GM19468 (cell line): ENCODE data around the gene SF3A2.
"Not testable (repeated sequence)": the region's sequence is repeated elsewhere in the genome, so short reads cannot be mapped to it uniquely, and the experiment has no call there.

Experiments
- ATAC-seq: cut with Tn5 transposase; IDR thresholded peaks from one replicate; pipeline ENCODE4 v1.9.1; 2021; ENCODE audit warnings: mild to moderate bottlenecking, moderate library complexity, moderate number of reproducible peaks; ENCODE audit not compliant: unreplicated experiment; ENCODE audit errors: extremely low read depth

The SF3A2 gene, protein sequence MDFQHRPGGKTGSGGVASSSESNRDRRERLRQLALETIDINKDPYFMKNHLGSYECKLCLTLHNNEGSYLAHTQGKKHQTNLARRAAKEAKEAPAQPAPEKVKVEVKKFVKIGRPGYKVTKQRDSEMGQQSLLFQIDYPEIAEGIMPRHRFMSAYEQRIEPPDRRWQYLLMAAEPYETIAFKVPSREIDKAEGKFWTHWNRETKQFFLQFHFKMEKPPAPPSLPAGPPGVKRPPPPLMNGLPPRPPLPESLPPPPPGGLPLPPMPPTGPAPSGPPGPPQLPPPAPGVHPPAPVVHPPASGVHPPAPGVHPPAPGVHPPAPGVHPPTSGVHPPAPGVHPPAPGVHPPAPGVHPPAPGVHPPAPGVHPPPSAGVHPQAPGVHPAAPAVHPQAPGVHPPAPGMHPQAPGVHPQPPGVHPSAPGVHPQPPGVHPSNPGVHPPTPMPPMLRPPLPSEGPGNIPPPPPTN

DNA sequence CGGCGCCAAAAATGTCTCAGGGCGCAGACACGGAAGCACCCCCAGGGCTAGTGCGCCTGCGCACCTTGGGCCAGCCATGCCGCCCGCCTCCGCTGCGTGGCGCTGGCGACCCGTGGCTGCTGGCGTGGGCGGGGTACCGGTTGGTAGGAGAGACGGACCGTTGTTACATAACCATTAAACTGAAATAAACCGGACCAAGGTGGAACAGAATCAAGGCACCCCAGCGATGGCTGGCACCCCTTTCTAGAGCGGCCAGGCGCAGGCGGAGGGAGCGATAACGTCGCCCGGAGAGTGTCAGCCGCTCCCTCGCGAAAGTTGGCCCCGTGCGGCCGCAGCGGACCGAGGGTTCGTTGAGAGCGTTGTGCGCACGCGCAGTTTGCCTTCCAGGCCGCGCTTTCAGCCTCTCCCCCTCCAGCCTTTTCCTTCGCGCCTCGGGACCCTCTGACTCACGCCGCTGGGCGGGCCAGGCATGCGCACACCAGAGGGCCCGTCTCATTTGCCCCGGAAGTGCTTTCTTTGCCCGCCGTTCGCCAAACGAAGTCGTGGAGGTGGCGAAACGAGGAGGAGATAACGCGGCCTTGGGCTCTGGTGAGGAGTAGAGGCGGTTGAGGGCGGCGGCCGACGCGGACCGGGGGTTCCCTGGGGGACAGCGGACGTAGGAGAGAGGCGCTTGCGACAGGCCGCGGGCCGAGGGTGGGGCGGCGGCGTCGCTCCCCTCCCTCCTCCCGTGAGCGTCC lies at the start of gene SF3A2, which contains the start of gene PLEKHJ1:
Gene SF3A2, plus strand, starts transcription at position 511 of the 737 bp plus-strand sequence. CDS start 6,595 bp downstream, outside the sequence.
Gene PLEKHJ1, minus strand, starts transcription at position 16 of the 737 bp plus-strand sequence. CDS start 81 bp downstream, outside the sequence.
- peak; percentile 50 for ATAC-seq

DNA sequence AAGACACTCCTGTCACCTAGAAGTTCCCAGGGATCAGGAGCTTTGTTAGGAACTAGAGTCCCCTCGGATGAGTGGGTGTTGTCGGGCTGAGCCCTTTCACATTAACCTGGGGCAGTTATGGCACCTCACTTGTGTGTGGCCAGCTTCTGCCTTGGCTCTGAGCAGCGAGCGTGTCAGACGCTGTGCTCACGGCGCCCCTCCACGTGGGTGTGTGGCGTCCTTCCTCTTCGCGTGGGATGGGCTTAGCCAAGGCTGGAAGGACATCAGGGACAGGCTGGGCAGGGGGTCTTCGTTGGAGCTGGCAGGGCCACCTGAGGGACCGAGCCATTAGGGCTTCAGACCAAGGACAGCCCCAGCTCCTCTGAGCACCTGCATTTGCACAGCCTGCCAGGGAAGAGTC lies 49.5 kb upstream of the SF3A2 start:
- ATAC-seq = no peak

DNA sequence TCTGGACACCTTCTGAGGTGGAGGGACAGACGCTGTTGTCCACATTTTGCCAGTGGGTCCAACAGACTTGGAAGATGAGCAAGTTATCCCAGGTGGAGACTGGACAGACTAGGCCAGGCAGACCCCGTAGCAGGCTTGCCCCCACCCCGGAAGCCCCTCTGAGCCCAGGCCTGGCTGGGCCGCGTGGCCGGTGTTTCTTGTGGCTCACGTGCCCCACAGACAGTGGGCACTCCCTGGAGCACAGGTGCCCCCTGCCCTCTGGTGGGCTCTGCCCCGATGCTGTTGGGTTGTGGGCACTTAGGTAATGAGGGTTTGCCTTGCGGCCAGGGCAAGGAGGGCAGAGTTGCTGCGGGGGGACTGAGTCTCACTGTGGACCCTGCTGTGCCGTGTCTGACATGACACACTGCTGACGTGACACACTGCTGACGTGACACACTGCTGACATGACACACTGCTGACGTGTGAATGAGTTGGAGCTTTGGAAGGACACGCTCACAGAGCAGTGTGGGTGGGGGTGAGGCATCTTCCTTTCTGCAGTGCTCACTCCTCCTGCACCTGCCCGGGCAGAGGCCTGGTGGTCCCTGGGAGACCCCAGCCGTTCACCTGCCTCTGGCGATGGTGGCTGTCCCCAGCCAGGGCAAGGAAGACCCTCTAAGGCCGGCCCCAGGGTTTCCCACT lies 47.8 kb upstream of the SF3A2 start:
- ATAC-seq = no peak

DNA sequence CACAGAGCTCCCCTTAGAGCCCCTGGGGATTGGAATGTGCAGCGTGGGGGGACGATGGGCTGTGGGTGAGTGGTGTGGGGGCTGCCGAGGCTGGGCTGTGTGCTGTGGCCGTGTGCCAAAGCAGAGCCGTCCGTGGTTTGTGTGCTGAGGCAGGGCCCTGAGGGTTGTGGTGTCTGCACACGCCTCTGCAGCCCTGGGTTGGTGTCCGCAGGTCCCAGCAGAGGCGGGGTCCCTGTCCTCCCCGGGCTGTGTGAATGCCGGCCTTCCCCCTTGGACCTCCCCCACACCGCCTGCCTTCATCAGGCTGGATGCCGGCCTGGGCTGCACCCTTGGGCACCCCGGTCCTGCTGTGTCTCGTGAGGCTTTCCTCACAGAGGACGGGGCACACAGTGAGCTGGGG lies 46.7 kb upstream of the SF3A2 start:
- no peak for ATAC-seq

DNA sequence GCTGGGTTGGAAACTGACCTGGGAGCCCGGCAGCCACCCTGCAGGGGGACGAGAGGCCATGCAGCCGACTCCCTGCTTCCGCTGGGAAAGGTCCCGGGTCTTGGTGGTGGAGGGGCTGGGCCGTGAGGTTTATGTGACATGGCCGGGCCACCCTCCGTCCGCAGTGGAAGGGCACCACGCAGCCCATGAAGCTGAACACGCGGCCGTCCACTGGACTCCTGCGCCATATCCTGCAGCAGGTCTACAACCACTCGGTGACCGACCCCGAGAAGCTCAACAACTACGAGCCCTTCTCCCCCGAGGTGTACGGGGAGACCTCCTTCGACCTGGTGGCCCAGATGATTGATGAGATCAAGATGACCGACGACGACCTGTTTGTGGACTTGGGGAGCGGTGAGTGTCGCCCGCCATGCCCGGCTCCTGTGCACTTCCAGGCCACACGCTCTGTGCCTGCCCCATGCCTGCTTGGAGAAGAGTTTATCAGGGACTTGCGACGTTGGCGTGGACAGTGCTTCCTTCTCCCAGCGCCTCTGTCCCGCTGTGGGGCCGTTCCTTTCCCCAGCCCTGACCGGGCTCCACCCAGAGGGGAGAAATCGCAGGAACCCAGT lies 45.7 kb upstream of the SF3A2 start:
- ATAC-seq = no peak

DNA sequence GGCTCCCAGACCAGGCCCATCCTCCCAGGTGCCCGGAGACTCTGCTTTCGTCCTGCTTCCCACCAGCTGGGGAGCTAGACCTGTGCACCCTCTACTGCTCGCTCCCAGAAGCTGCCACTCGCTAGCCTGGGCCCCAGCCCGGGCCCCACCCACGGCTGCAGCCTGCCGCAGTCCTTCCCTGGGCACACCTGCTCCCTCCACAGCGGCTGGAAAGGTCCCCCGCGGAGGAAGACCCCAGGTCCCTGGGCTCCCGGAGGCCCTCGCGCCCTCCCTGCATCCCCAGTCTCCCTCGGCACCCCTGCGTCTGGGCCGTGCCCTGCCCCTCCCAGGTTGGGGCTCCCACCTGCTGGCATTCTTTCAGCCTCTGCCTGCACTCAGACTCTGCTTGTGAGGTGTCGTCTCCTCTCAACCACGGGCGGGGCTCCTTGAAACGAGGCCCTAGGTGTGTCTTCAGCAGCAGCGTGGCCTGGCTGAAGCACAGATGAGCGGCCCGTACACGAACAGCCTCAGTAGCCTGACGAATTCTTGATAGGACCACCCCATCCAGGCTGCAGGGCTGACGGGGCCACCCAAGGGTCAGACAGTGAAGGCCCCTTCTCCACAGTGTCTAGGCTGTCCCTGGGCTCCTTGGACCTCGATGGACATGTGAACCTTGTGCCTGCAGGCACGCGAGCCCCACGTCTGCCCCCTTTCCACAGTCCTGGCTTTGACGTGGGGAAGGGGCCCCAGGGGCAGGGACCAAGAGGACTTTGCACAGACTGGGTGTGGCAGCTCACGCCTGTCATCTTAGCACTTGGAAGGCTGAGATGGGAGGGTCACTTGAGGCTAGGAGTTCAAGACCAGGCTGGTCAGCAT lies 44.9 kb upstream of the SF3A2 start:
- ATAC-seq = no peak

DNA sequence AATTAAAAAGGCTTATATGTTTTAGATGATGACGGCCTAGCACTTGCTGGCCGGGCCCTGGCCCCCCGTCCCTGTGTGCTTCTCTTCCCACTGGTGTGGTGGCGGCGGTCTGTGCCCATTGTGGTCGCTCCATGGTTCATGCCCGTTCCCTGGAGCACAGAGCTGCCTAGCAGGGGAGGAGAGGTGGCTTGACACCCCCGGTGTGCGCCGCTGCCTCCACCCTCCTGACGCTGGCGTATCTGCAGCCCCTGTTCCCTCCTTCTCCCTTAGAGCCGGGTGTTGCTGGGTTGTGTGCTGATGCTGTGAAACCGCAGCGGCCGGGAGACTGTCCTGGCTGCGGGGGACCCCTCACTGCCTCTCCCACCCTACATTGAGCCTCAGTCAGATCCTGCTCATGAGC lies 43.8 kb upstream of the SF3A2 start:
- ATAC-seq = no peak

DNA sequence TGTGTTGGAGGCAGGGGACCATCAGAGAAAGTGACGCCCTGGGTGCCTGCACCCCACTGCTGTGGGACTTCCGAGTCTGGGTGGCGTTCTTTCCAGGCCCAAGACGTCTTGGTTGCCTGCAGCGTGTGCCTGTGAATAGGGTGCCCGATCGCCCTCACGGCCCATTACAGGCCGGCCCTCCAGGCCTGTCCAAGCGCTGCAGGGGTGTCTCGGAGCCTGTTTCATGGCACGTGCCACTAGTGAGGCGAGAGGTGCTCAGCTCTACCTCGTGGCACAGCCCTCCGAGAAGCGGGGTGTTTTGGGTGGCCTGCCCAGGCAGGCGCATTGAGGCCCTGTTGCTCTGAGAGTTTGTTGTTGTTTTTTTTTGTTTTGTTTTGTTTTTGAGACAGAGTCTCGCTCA lies 42.8 kb upstream of the SF3A2 start:
- no peak for ATAC-seq

DNA sequence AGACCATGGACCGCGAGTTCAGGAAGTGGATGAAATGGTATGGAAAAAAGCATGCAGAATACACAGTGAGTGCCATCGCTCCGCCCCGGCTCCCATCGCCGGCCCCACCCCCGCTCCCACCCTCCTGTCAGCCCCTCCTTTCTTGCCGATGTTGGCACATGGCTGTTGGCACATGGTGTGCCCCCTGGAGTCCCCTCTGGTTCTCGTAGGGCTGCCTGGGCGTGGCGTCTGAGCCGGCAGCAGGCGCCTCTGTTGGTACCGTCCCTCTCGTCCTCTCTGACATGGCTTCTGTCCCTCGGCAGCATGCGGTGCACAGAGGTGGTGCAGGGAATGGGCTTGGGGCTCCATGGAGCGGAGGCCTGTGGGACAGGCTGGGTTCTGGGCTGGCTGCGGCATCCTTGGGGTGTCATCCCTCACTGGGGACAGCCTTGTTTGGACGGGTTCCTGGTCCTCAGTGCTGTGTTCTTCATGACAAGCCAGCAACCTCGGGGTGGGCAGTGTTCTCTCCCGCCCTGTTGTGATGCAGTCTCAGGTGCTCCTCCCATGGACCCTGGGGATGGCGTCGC lies 42.0 kb upstream of the SF3A2 start:
- ATAC-seq = no peak

DNA sequence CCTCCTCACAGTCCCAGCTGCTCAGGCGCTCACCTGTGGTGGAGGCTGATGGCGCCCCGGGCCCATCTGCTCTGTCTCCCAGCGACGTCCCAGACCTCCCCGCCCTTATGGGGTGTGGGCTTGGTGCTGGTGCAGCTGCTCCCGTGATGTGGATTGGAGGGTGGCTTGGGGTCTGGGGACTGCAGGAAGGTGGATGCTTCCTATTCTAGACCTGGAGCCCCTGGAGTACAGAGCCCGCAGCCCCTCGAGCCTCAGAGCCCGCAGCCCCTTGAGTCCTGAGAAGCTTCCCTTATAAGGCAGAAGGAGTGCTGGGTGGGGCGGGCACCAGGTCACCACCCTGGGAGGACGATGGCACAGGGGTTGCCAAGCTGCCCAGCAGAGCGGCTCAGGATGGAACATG lies 41.3 kb upstream of the SF3A2 start:
- no peak for ATAC-seq

DNA sequence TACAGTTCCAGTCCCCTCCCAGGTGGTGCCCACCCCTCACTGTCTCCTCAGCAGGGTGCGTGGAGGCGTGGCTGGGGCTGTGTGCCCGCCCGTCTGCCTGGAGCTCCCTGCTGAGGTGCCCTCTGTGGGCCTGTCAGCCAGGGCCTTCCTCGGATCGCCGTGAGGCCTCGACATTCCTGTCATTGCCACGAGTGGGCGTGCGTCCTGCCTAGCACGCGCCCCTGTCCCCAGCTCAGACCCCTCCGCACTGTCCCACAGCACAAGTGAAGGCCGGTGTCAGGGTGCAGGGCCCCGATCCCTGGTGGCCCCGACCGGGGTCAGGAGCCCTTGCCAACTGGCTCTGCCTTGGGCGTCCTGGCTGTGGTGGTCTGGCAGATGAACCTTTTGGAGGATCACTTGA lies 40.7 kb upstream of the SF3A2 start:
- no peak for ATAC-seq

DNA sequence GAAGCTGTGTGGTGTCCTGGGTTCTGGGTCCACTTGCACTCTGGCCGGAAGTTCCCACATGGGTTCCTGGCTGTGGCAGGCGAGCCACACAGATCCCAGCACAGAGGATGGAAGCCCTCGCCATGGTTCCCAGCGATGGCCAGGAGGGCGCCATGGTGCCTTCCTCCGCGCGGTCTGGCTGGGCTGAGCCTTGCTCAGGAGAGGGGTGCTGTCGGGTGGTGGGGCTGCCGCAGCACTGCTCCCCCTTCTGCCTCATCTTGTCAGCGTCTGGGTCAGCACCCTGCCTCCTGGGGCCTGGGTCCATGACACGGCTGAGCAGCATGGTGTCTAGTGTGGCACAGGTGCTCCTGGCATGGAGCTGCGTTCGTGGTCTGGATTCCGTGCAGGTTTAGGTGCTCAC lies 39.4 kb upstream of the SF3A2 start:
- no peak for ATAC-seq

DNA sequence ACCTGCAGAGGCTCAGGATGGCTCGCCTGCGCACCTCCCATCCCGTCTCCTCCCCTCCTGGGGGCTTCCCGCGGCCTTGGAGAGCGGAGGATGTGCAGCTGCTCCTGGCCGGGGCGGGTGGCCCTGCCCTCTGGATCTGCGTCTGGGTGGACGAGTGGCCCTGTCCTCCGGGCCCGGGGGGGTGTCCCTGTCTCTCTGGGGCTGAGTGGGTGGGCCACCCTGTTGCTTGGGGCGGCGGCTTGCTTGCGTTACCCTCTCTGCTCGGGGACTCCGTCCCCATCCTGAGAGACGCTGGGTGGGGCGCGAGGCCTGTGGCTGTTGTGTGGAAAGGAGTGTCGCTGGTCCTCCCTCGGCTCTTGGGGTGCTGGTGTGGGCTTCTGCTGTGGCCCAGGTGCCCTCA lies 38.3 kb upstream of the SF3A2 start:
- ATAC-seq = no peak

DNA sequence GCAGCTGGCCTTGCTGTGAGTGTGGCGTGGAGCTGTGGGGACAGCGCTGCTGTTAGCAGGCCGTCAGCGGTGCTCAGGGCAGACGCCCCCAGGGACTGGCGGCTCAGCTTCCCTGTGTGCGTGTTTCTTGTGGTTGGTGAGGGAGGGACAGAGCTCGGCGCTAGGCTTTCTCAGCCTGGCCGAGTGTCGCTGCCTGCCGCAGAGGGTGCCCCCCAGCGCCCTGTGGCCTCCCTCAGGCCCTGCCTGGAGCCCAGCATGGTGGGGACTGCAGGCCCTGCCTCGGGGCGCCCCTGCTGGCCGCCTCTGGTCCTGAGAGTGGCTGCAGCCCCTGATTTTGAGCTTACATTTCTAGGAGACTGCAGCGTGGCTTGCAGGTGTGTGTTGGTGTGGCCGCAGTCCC lies 37.4 kb upstream of the SF3A2 start:
- no peak for ATAC-seq

DNA sequence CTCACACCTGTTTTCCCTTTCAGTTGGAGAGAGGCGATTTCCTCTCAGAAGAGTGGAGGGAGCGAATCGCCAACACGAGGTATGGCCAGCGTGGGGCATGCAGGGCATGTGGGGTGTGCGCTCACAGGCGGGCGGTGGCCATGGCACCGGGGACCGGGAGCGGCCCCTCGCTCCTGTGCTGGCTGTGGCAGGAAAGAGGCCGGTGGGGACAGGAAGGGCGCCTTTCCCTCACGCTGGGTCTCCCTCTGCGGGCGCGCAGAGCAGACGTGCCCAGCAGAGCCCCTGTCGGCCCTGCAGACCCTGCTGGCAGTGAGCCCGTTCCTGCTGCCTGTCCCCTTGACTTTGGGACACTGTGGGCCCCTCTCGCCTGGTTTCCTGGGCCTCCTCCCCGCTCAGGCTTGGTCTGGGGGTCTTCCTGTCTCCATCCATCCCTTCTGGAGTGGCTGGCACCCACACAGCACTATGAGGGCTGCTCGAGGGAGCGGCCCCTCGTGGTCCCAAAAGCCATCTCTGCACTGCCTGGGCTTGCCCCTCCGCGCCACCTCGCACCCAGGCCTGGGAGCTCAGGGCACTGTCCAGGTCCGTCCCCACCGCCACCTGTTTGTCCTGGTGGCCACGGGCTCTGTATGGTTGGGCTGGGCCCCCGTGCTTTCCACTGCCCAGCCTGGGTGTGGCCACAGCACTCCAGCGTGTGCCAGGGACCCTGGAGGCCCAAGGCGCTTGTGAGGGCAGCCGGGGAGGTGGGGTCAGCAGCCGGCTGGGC lies 36.6 kb upstream of the SF3A2 start:
- no peak for ATAC-seq

DNA sequence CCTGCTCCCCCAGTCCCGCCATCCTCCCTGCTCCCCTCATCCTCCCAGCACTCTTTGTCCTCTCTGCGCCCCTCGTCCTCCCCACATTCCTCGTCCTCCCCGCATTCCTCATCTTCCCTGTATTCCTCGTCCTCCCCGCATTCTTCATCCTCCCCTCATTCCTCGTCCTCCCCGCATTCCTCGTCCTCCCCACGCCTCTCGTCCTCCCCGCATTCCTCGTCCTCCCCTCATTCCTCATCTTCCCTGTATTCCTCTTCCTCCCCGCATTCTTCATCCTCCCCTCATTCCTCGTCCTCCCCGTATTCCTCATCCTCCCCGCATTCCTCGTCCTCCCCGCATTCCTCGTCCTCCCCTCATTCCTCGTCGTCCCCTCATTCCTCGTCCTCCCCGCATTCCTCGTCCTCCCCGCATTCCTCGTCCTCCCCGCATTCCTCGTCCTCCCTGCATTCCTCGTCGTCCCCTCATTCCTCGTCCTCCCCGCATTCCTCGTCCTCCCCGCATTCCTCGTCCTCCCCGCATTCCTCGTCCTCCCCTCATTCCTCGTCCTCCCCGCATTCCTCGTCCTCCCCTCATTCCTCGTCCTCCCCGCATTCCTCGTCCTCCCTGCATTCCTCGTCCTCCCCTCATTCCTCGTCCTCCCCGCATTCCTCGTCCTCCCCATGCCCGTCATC lies 35.9 kb upstream of the SF3A2 start:
- ATAC-seq = not testable (repeated sequence)

DNA sequence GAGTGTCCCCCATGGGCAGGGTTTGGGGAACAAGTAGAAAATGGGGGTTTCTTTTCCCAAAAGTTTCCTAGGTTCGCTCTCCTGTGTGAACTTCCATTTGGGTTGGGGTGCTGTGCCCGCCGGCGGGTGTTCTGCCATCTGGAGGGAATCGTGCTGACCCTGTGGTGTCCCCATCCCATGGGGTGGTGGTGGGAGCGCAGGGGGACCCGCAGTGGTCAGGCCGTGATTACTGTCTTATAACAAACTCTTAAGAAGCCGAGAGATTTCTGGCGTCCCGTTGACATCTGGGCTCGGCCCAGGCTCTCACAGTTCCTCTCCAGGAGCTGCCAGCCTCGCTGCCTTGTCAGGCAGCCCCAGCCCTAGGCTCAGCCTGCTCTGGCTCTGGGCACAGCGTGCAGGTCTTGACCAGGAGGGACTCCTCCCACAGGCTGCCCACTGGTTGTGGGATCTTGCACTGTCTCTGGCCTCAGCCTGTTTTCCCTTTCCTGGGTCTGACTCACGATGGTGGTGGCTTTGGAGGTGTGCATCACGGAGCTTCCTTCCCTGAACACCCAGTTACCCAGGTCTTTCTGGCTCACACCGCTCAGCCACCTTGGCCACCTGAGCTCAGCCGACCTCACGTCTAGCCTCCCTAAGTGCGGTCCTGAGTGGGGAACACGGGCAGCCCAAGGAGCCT lies 35.0 kb upstream of the SF3A2 start:
- no peak for ATAC-seq
